ENCODE measurements around the gene BRK1. TPM values are rescaled to one million over a fixed set of nuclear protein-coding genes. Genes with fewer than 3 reads are reported as not detected.

Gene BRK1
- total and polyA plus RNA-seq, 10 of the 15 experiments (the other 5 are each of a cell fraction or from before 2014, with no cell fraction given), result 97.8 to 457 (median 203) TPM

GRCh38 chr3:10150987-10151386, 35.5 kb downstream of the BRK1 start:
- no peaks in the 10 kb centered on the region for H3K27me3 ChIP-seq (replicated peaks in 1 of 2; ENCODE audit: control insufficient read depth in 2 of 2, insufficient read depth in 2 of 2, low read length in 1 of 2)
- RAD21 ChIA-PET (ENCODE audit: unreplicated experiment), result no interaction called here
- no peak overlapping the region for H3K4me3 ChIP-seq
- H3K4me2 ChIP-seq (ENCODE audit: control insufficient read depth, insufficient read depth), result no peak overlapping the region
- no peak overlapping the region for H3K27ac ChIP-seq (ENCODE audit: control insufficient read depth, insufficient read depth)
- TF ChIP-seq ZNF24 (IDR thresholded peaks at IDR 0.05) (no peak), SMAD1 (IDR thresholded peaks at IDR 0.05; ENCODE audit: low read depth, partially characterized antibody) (no peak), SREBF2 (IDR thresholded peaks at IDR 0.05; ENCODE audit: low read length) (no peak), RAD51 (IDR thresholded peaks at IDR 0.05) (no peak), FOS (IDR thresholded peaks at IDR 0.05; ENCODE audit: borderline replicate concordance, extremely low read depth, insufficient read length) (no peak), E2F4 (IDR thresholded peaks at IDR 0.05; ENCODE audit: low read depth, low read length) (no peak), BACH1 (IDR thresholded peaks at IDR 0.05; ENCODE audit: borderline replicate concordance) (no peak)
- BruUV-seq (replicated peaks), result no TSS peak
- H3K4me1 ChIP-seq (ENCODE audit: control insufficient read depth, insufficient read depth, low read length), result no peaks in the 10 kb centered on the region
- no peaks in the 10 kb centered on the region for H4K20me1 ChIP-seq (ENCODE audit: control insufficient read depth, insufficient read depth)
- DNase-seq (ENCODE audit: low read depth, low spot score) (no peak), FAIRE-seq (no peak), ATAC-seq (no peak)
- H3K79me2 ChIP-seq (ENCODE audit: control insufficient read depth, insufficient read depth, low read length), result peaks cover 13% of the 10 kb centered on the region
- SMC1A ChIA-PET (ENCODE audit: uncharacterized antibody, unreplicated experiment), result interaction anchor here (0.9 to 1.8 kb wide), 4 partner anchors 9 to 22 kb away, joined by 3 to 5 read pairs (median 4); no protein-coding TSS in a partner anchor
- WGBS (ENCODE audit: insufficient coverage, insufficient replicate concordance, low lambda C conversion rate, missing lambda C conversion rate), result 79% methylated on average over 6 of the region's 6 CpGs
- in situ Hi-C loops (cut with MboI) (no loop called here), intact Hi-C loops (cut with micrococcal nuclease; ENCODE audit: unreplicated experiment) (no loop called here)
- no peak overlapping the region for H3K9ac ChIP-seq (ENCODE audit: control insufficient read depth, insufficient read depth, low read length)
- CTCF ChIA-PET, result interaction anchor here (1.7 kb wide), 1 partner anchor 13 kb away, joined by 9 read pairs; no protein-coding TSS in a partner anchor
- no peak overlapping the region for H2AFZ ChIP-seq (ENCODE audit: control insufficient read depth, low read depth, low read length)
- H3K9me3 ChIP-seq (replicated peaks; ENCODE audit: control insufficient read depth, insufficient read depth, low read length), result no peaks in the 10 kb centered on the region
- H3K36me3 ChIP-seq (ENCODE audit: control insufficient read depth in 2 of 2, insufficient read depth in 2 of 2, low read length in 1 of 2), result peaks cover 7 to 22% of the 10 kb centered on the region in 2 experiments
- POLR2A ChIA-PET, result interaction anchor here (1.2 kb wide), 1 partner anchor 41 kb away, joined by 7 read pairs; no protein-coding TSS in a partner anchor

Data from GM12878 (cell line).